Measurements from ENCODE around the gene PCDHGA1.

- TF ChIP-seq POLR2A (IDR thresholded peaks at IDR 0.05): no peak
- TF ChIP-seq, protein P1, sequence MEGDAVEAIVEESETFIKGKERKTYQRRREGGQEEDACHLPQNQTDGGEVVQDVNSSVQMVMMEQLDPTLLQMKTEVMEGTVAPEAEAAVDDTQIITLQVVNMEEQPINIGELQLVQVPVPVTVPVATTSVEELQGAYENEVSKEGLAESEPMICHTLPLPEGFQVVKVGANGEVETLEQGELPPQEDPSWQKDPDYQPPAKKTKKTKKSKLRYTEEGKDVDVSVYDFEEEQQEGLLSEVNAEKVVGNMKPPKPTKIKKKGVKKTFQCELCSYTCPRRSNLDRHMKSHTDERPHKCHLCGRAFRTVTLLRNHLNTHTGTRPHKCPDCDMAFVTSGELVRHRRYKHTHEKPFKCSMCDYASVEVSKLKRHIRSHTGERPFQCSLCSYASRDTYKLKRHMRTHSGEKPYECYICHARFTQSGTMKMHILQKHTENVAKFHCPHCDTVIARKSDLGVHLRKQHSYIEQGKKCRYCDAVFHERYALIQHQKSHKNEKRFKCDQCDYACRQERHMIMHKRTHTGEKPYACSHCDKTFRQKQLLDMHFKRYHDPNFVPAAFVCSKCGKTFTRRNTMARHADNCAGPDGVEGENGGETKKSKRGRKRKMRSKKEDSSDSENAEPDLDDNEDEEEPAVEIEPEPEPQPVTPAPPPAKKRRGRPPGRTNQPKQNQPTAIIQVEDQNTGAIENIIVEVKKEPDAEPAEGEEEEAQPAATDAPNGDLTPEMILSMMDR (IDR thresholded peaks at IDR 0.05 in 4 of 5, conservative IDR thresholded peaks at IDR 0.05 in 1 of 5): no peak
Measured at GRCh38 chr5:141514330-141515133, 184.2 kb downstream of the PCDHGA1 start.
